ENCODE results near the gene DNTT. TPM values are rescaled to one million over a fixed set of nuclear protein-coding genes. Genes with fewer than 3 reads are reported as not detected.

The DNTT gene
- total and polyA plus RNA-seq, 3 donors from 2014 or later: 0.31 to 0.94 TPM; not detected in 1

- intact Hi-C loops (cut with DNase I; ENCODE audit: low total_unique reads): no loop called here
- Histone ChIP-seq H3K4me1 (no peaks in the 10 kb centered on the region), H3K9me3 (no peaks in the 10 kb centered on the region), H3K27me3 (no peaks in the 10 kb centered on the region), H3K36me3 (ENCODE audit: low read depth, missing control alignments) (no peaks in the 10 kb centered on the region), H3K27ac (no peak overlapping the region), H3K4me3 (no peak overlapping the region)
- DNase-seq: no peak
- no peak for TF ChIP-seq CTCF (IDR thresholded peaks at IDR 0.05)
- WGBS, 2 donors: 61 to 73% methylated on average over 7 to 8 of the region's 8 CpGs
These were observed 52.9 kb downstream of the DNTT start for GRCh38 chr10:96357038-96357620.

GRCh38 chr10:96358851-96359540, 54.8 kb downstream of the DNTT start, which contains the start of gene OPALIN:
OPALIN (minus strand) TSS chr10:96359002; CDS start chr10:96358896, 106 bp downstream.
- Histone ChIP-seq H3K27ac (no peak within 1 kb of the TSS), H3K4me1 (no peaks in the 10 kb centered on the region), H3K27me3 (no peaks in the 10 kb centered on the region), H3K36me3 (ENCODE audit: low read depth, missing control alignments) (no peaks in the 10 kb centered on the region), H3K4me3 (no peak within 1 kb of the TSS), H3K9me3 (no peaks in the 10 kb centered on the region)
- TF ChIP-seq POLR2A (IDR thresholded peaks at IDR 0.05) (no peak), CTCF (IDR thresholded peaks at IDR 0.05) (no peak)
- 66 to 75% methylated on average over 7 of the region's 7 CpGs for WGBS, 2 donors
- no peak for DNase-seq
- intact Hi-C loops (cut with DNase I; ENCODE audit: low total_unique reads): no loop called here

GRCh38 chr10:96359616-96360015, 55.4 kb downstream of the DNTT start:
- intact Hi-C loops (cut with DNase I; ENCODE audit: low total_unique reads): no loop called here
- H3K36me3 ChIP-seq (ENCODE audit: low read depth, missing control alignments): no peaks in the 10 kb centered on the region
- no peaks in the 10 kb centered on the region for H3K9me3 ChIP-seq
- TF ChIP-seq POLR2A (IDR thresholded peaks at IDR 0.05) (no peak), CTCF (IDR thresholded peaks at IDR 0.05) (no peak)
- WGBS, 2 donors: 77 to 83% methylated on average over 6 of the region's 6 CpGs
- no peak for DNase-seq
- H3K4me1 ChIP-seq: no peaks in the 10 kb centered on the region
- no peak overlapping the region for H3K27ac ChIP-seq
- no peak overlapping the region for H3K4me3 ChIP-seq
- no peaks in the 10 kb centered on the region for H3K27me3 ChIP-seq

- 90 to 92% methylated on average over 6 of the region's 6 CpGs for WGBS, 2 donors
- DNase-seq: no peak
These were observed 56.1 kb downstream of the DNTT start for GRCh38 chr10:96360331-96360730.

More at GRCh38 chr10:96360331-96360730, 56.1 kb downstream of the DNTT start:
- no peak overlapping the region for H3K4me3 ChIP-seq
- no peaks in the 10 kb centered on the region for H3K36me3 ChIP-seq (ENCODE audit: low read depth, missing control alignments)
- no peak overlapping the region for H3K27ac ChIP-seq
- H3K9me3 ChIP-seq: no peaks in the 10 kb centered on the region
- intact Hi-C loops (cut with DNase I; ENCODE audit: low total_unique reads): no loop called here
- TF ChIP-seq CTCF (IDR thresholded peaks at IDR 0.05): no peak
- TF ChIP-seq POLR2A (IDR thresholded peaks at IDR 0.05): no peak
- no peaks in the 10 kb centered on the region for H3K4me1 ChIP-seq
- no peaks in the 10 kb centered on the region for H3K27me3 ChIP-seq

Data from testis (tissue), 3 donors.